Measurements from ENCODE around the gene UBE2J1. TPM values are rescaled to one million over a fixed set of nuclear protein-coding genes. Genes with fewer than 3 reads are reported as not detected.
A peak's percentile ranks its signal among the peaks of the same experiment; 100 is the strongest.
"Not testable (repeated sequence)": the region's sequence is repeated elsewhere in the genome, so short reads cannot be mapped to it uniquely, and the experiment has no call there.

The UBE2J1 gene
- total RNA-seq, 1 donor from 2014 or later = 35.0 TPM

DNA sequence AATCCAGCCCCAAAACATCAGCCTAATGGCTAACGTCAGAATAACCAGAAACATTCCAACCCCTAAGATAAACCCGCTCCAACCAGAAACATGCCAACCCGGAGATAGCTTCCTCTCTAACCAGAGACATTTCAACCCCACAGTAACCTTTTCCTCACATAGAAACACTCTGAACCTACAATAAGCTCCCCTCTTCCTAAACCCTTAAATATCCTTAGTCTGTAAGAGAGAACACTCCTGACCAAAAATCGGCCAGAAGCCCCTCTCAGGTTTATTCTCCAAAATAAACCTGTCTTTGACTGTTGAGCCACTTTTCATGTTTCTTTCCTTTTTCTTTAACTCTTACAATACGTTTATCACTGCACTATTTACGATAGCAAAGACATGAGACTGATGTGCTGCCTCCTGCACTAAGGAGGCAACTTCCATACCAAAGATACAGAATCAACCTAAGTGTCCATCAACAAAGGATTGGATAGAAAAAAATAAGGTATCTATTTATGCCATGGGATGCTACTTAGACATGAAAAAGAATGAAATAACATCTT is 32.4 kb downstream of the UBE2J1 start:
- no peak for DNase-seq (ENCODE audit: low read depth)

- DNase-seq (ENCODE audit: low read depth) = no peak
Observed at GRCh38 chr6:89317067-89317466, 35.5 kb downstream of the UBE2J1 start.

DNA sequence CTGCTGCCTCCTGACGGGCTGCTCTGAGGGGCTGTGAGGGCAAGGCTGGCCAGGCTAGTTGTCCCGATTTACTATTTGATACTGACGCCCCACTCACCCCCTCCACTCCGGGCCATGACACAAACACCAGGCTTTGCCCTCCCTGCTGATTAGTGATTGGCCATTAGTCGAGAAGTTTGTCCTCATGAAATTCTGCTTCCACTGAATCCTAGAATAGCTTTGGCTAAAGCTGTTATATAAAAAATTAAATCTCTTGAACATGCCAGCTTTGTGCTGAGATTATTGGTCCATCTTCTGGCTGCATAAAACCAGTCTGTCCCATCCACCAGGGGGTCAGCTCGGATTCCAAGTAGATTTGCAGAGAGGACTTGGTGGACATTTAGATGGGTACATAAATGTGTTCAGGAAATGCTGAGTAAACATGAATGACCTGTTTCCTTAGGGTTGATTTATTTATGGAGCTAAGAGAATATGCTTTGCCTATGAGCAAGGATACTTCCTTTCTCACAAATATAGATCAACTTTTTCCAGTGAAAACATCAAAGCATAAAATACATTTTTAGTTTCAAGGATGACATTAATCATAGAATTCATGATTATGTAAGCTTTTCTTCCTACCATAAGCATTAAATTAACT is 37.2 kb downstream of the UBE2J1 start, which contains the start of gene GABRR2:
GABRR2 (minus strand) TSS at position 51 of the 637 bp plus-strand sequence. CDS start 134 bp downstream, outside the sequence.
- no peak for DNase-seq (ENCODE audit: low read depth)

DNA sequence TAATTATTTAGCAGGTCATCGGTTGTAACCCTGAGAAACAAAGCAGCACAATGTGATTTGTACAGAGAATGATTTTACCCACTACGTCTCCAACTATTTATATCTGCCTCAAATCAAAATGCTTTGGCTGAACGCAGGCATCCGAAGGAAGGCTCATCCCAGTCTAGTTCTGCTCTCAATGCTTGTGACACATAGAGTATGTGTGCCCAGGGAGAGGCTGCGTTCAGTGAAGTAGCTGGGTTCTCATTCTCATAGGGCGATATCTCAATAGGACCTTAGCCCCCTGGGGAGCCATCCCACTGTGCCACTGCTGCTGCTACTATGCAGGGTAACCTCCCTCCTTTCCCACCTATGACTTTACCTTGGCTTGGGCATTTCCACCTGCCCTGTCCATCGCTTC is 37.8 kb downstream of the UBE2J1 start:
- no peak for DNase-seq (ENCODE audit: low read depth)

GRCh38 chr6:89313006-89313405 is 39.5 kb downstream of the UBE2J1 start:
- peak; percentile 76 for DNase-seq (ENCODE audit: low read depth)

- peak; percentile 79 for DNase-seq (ENCODE audit: low read depth)
Observed at GRCh38 chr6:89311853-89312531, 40.5 kb downstream of the UBE2J1 start.

DNA sequence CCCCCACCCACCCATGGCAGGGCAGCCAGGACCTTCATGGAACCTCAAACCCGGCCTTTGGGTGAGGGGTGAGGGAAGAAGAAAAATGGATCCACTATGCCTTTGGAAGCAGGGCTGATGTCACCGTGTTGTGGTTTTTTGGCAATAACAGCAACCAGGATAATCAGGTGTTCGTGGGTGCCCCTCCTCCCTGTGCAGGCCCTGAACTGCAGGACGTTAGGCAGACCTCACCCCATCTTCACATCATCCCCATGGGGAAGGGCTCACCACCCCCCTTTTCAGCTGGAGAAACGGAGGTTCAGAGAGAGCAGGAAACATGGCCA is 41.0 kb downstream of the UBE2J1 start:
- DNase-seq (ENCODE audit: low read depth) = no peak

GRCh38 chr6:89310929-89311328 is 41.6 kb downstream of the UBE2J1 start:
- DNase-seq (ENCODE audit: low read depth) = peak; percentile 75

DNA sequence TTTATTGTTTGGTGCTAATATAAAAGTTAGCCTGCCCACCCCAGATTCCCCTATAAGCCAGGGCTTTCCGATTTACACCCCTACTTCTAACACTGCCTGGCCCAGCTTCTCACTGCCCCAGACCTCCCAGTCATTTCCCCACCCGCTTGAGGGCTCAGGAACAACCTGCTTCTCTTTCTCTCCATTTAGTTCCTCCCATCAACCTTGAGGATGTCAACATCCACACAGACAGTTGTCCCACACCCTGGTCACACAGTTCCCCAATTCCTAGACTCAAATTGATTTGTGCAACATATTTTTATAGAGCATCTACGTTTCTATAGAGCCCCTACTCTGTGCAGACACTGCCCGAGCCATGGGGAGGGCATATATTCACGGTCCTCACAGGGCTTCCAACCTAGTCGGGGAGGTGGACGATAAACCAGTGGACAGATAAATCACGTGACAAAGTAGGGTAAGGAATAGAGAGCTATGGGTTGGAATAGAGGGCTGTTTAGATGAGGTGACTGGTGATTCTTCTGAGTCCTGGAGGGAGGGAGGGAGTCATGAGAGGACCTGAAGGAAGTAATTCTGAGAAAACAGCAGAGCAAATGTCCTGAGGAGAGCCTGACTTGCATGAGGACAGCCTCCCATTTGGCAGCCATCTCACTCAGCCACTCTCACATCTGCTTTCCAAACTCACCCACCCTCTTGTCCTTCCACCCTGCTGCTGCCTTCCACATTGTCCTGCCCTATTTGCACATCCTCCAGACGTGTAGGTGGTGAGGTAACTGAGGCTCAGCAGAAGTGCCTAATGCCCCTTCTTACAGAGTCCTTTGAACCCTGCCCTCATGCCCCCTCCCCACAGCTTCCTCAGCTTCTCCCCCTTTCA is 43.8 kb downstream of the UBE2J1 start:
- no peak for DNase-seq (ENCODE audit: low read depth)

GRCh38 chr6:89304517-89304916 is 48.0 kb downstream of the UBE2J1 start:
- not testable (repeated sequence) for DNase-seq (ENCODE audit: low read depth)

DNA sequence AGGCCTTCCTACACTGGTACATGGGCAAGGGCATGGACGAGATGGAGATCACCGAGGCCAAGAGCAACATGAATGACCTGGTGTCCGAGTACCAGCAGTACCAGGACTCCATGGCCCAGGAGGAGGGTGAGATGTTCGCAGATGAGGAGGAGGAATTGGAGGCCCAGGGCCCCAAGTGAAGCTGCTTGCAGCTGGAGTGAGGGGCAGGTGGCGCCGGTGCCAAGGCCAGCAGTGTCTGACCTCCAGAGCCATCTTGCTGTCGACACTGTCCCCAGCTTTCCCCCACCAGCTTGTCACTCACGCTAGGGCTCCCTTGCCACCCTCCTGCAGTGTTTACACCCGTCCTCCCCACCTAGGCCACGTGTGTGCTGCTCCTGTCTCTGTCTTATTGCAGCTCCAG is 49.6 kb downstream of the UBE2J1 start:
- DNase-seq (ENCODE audit: low read depth) = no peak

DNA sequence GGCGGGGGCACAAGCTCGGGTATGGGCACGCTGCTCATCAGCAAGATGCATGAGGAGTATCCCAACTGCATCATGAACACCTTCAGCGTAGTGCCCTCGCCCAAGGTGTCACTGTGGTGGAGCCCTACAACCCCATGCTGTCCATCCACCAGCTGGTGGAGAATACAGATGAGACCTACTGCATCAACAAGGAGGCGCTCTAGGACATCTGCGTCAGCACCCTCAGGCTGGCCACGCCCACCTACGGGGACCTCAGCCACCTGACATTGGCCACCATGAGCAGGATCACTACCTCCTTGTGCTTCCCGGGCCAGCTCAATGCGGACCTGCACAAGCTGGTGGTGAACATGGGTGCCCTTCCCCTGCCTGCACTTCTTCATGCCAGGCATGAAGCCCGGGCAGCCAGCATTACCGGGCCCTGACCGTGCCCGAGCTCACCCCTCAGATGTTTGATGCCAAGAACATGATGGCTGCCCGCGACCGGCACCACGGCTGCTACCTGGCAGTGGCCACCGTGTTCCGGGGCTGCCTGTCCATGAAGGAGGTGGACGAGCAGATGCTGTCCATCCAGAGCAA is 50.2 kb downstream of the UBE2J1 start:
- DNase-seq (ENCODE audit: low read depth) = no peak

GRCh38 chr6:89301586-89302194 is 50.8 kb downstream of the UBE2J1 start:
- DNase-seq (ENCODE audit: low read depth) = no peak

- peak; percentile 59 for DNase-seq (ENCODE audit: low read depth)
Observed at GRCh38 chr6:89299466-89299850, 53.1 kb downstream of the UBE2J1 start.

DNA sequence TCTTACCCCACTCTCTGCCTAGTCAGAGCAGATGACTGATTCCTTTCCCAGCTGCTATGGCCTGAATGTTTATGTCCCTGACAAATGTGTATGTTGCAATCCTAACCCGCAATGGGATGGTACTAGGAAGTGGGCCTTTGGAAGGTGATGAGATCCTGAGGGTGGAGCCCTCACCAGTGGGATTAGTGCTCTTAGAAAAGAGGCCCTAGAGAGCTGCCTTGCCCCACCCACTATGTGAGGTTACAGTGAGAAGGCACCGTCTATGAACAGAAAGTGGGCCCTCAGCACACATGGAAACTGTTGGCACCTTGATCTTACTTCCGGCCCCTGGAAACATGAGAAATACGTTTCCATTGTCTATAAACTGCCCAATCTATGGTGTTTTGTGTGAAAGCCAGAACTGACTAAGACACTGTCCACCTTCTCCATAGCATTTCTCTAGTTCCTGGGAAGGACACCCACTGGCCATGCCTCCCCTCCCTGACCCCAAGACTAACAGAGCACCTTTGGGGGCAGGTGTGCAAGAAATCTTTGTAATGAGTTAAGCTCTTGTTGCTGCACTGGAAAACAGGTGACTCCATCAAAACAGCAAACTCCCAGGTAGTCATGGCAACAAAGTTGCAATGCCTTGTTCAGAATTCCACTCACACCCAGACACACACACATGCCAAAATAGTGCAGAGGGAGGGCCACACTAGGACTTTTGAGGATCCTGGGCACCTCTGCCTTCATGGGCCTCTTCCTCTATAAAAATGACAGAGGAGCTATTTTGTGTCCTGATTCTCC is 53.6 kb downstream of the UBE2J1 start:
- DNase-seq (ENCODE audit: low read depth) = peak; percentile 89

DNA sequence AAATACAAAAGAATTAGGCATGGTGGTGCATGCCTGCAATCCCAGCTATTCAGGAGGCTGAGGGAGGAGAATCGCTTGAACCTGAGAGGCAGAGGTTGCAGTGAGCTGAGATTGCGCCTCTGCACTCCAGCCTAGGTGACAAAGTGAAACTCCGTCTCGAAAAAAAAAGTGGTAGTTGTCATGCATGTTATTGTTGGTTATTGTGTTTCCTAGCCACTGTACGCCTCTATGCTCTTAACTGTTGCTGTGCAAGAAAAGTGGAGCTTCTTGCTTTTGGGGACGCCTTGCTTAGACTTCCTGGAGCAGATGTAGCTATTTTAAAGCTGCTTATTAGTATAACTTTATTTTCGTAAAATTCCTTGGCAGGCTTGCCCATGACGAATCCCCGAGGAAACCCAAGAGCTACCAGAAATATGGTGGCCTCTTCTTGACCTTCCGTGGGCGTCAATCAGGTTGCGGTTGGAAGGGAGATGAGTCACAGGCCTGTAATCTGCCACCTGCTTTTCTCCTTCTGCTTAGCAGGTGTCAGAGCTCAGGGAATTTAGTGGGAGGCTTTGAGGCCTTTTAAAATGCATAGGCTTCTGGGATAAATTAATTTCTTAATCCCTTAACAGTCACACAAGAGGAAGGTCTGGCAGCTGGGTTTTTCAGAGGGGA is 54.7 kb downstream of the UBE2J1 start:
- peak; percentile 99 for DNase-seq (ENCODE audit: low read depth)

DNA sequence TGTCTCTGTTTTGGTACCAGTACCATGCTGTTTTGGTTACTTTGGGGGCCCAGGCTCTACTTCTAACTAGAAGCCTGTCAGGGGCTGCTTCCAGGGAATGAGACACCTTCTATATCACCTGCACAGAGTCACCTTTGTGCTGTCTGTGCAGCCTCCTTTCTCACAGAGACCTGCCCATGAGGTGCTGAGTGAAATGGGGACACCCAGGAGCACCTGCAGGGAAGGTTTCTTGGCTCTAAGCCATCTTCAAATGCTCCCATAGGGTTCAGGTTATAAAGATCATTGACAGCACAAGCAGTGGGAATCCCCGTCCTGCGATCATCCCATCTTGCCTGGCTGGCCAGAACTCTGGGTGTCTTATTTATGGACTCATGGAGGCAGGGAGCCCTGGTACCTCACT is 56.5 kb downstream of the UBE2J1 start:
- DNase-seq (ENCODE audit: low read depth) = no peak

GRCh38 chr6:89295116-89295515 is 57.4 kb downstream of the UBE2J1 start:
- not testable (repeated sequence) for DNase-seq (ENCODE audit: low read depth)

DNA sequence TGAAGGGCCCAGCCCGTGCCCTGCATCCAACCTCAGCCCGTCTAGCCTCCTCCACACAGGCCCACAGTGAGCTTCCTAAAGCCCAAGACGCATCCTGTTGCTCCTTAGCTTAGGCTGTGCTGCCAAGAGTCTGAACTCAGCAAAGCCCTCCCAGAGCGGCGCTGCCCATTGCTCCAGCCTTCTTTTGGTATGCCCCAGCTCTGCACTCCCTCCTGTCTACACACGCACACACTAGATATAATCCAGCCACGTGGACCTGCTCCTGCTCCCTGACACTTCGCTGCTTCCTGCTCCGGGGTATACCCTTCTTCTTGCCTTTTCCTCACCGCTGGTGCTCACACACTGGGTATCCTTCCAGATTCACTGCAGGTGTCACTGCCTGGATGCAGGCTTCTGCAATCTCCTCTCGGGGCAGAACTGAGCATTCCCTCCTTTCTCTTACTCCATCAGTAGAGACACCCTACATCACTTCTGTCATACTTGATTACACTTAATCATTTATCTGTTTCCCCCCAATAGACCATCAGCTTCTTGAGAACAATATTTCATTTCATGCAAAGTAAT is 61.2 kb downstream of the UBE2J1 start:
- no peak for DNase-seq (ENCODE audit: low read depth)
